ENCODE data around the gene SYNPO2. TPM values are rescaled to one million over a fixed set of nuclear protein-coding genes. Genes with fewer than 3 reads are reported as not detected.
"Not testable (repeated sequence)": the region's sequence is repeated elsewhere in the genome, so short reads cannot be mapped to it uniquely, and the experiment has no call there.

The SYNPO2 gene
- total and polyA plus RNA-seq, 2 donors (not counting 1 experiment from before 2014, with no cell fraction given): 40.1 to 71.7 TPM

- H2AFZ ChIP-seq (ENCODE audit: low read length): no peak overlapping the region
- TF ChIP-seq CTCF (conservative IDR thresholded peaks at IDR 0.05 in 1 of 2, IDR thresholded peaks at IDR 0.05 in 1 of 2; ENCODE audit: low read depth in 1 of 2, low read length in 2 of 2) (no peak), EZH2 (IDR thresholded peaks at IDR 0.05; ENCODE audit: low read length, missing control alignments) (no peak)
- H4K20me1 ChIP-seq (ENCODE audit: control insufficient read depth, extremely low read depth, insufficient read depth, low read length): no peaks in the 10 kb centered on the region
- no peaks in the 10 kb centered on the region for H3K36me3 ChIP-seq (ENCODE audit: control insufficient read depth, insufficient read depth, low read length)
- no peak overlapping the region for H3K4me3 ChIP-seq (replicated peaks in 1 of 4; ENCODE audit: control extremely low read depth in 1 of 4, insufficient read depth in 1 of 4, low read depth in 3 of 4, low read length in 4 of 4)
- no peaks in the 10 kb centered on the region for H3K4me1 ChIP-seq (ENCODE audit: control insufficient read depth, extremely low read depth, insufficient read depth, low read length)
- peak; percentile 28 to 60 for DNase-seq (ENCODE audit: low read depth in 2 of 2)
- no peak overlapping the region for H3K27ac ChIP-seq (ENCODE audit: insufficient read depth, low read length)
- H3K4me2 ChIP-seq (ENCODE audit: extremely low read depth, insufficient read depth, low read length): no peak overlapping the region
- H3K27me3 ChIP-seq (ENCODE audit: control insufficient read depth, insufficient read depth, low read length): no peaks in the 10 kb centered on the region
- H3K9ac ChIP-seq (ENCODE audit: insufficient read depth, low read length): no peak overlapping the region
- H3K9me3 ChIP-seq (ENCODE audit: control insufficient read depth, insufficient read depth, low read depth, low read length): no peaks in the 10 kb centered on the region
- no peaks in the 10 kb centered on the region for H3K79me2 ChIP-seq (ENCODE audit: control insufficient read depth, insufficient read depth, low read length)
Observed at GRCh38 chr4:118869808-118870342, 18.8 kb upstream of the SYNPO2 start.

GRCh38 chr4:118872181-118872580 lies 16.5 kb upstream of the SYNPO2 start:
- H3K4me1 ChIP-seq (ENCODE audit: control insufficient read depth, extremely low read depth, insufficient read depth, low read length): no peaks in the 10 kb centered on the region
- H3K36me3 ChIP-seq (ENCODE audit: control insufficient read depth, insufficient read depth, low read length): no peaks in the 10 kb centered on the region
- H4K20me1 ChIP-seq (ENCODE audit: control insufficient read depth, extremely low read depth, insufficient read depth, low read length): no peaks in the 10 kb centered on the region
- no peak overlapping the region for H3K27ac ChIP-seq (ENCODE audit: insufficient read depth, low read length)
- no peaks in the 10 kb centered on the region for H3K9me3 ChIP-seq (ENCODE audit: control insufficient read depth, insufficient read depth, low read depth, low read length)
- H3K27me3 ChIP-seq (ENCODE audit: control insufficient read depth, insufficient read depth, low read length): no peaks in the 10 kb centered on the region
- H3K79me2 ChIP-seq (ENCODE audit: control insufficient read depth, insufficient read depth, low read length): no peaks in the 10 kb centered on the region
- H3K4me2 ChIP-seq (ENCODE audit: extremely low read depth, insufficient read depth, low read length): no peak overlapping the region
- no peak overlapping the region for H2AFZ ChIP-seq (ENCODE audit: low read length)
- DNase-seq (ENCODE audit: low read depth in 2 of 2): peak in 1 of 2 donors; percentile 20
- H3K4me3 ChIP-seq (replicated peaks in 1 of 4; ENCODE audit: control extremely low read depth in 1 of 4, insufficient read depth in 1 of 4, low read depth in 3 of 4, low read length in 4 of 4): no peak overlapping the region
- no peak overlapping the region for H3K9ac ChIP-seq (ENCODE audit: insufficient read depth, low read length)
- TF ChIP-seq EZH2 (IDR thresholded peaks at IDR 0.05; ENCODE audit: low read length, missing control alignments) (no peak), CTCF (conservative IDR thresholded peaks at IDR 0.05 in 1 of 2, IDR thresholded peaks at IDR 0.05 in 1 of 2; ENCODE audit: low read depth in 1 of 2, low read length in 2 of 2) (no peak)

- no peaks in the 10 kb centered on the region for H4K20me1 ChIP-seq (ENCODE audit: control insufficient read depth, extremely low read depth, insufficient read depth, low read length)
- TF ChIP-seq EZH2 (IDR thresholded peaks at IDR 0.05; ENCODE audit: low read length, missing control alignments): no peak
- no peak for TF ChIP-seq CTCF (conservative IDR thresholded peaks at IDR 0.05 in 1 of 2, IDR thresholded peaks at IDR 0.05 in 1 of 2; ENCODE audit: low read depth in 1 of 2, low read length in 2 of 2)
- no peak for DNase-seq (ENCODE audit: low read depth in 2 of 2)
- H3K4me2 ChIP-seq (ENCODE audit: extremely low read depth, insufficient read depth, low read length): no peak overlapping the region
- no peaks in the 10 kb centered on the region for H3K36me3 ChIP-seq (ENCODE audit: control insufficient read depth, insufficient read depth, low read length)
- no peak overlapping the region for H3K27ac ChIP-seq (ENCODE audit: insufficient read depth, low read length)
- no peaks in the 10 kb centered on the region for H3K9me3 ChIP-seq (ENCODE audit: control insufficient read depth, insufficient read depth, low read depth, low read length)
- no peak overlapping the region for H3K4me3 ChIP-seq (replicated peaks in 1 of 4; ENCODE audit: control extremely low read depth in 1 of 4, insufficient read depth in 1 of 4, low read depth in 3 of 4, low read length in 4 of 4)
- H3K27me3 ChIP-seq (ENCODE audit: control insufficient read depth, insufficient read depth, low read length): no peaks in the 10 kb centered on the region
- no peak overlapping the region for H2AFZ ChIP-seq (ENCODE audit: low read length)
- H3K79me2 ChIP-seq (ENCODE audit: control insufficient read depth, insufficient read depth, low read length): no peaks in the 10 kb centered on the region
- no peak overlapping the region for H3K9ac ChIP-seq (ENCODE audit: insufficient read depth, low read length)
- H3K4me1 ChIP-seq (ENCODE audit: control insufficient read depth, extremely low read depth, insufficient read depth, low read length): no peaks in the 10 kb centered on the region
Observed at GRCh38 chr4:118877797-118878196, 10.9 kb upstream of the SYNPO2 start.

- H4K20me1 ChIP-seq (ENCODE audit: control insufficient read depth, extremely low read depth, insufficient read depth, low read length); DNase-seq (ENCODE audit: low read depth in 2 of 2); H3K4me3 ChIP-seq (replicated peaks in 1 of 4; ENCODE audit: control extremely low read depth in 1 of 4, insufficient read depth in 1 of 4, low read depth in 3 of 4, low read length in 4 of 4); H3K4me2 ChIP-seq (ENCODE audit: extremely low read depth, insufficient read depth, low read length); H3K9me3 ChIP-seq (ENCODE audit: control insufficient read depth, insufficient read depth, low read depth, low read length); H3K27me3 ChIP-seq (ENCODE audit: control insufficient read depth, insufficient read depth, low read length); H3K4me1 ChIP-seq (ENCODE audit: control insufficient read depth, extremely low read depth, insufficient read depth, low read length); H3K36me3 ChIP-seq (ENCODE audit: control insufficient read depth, insufficient read depth, low read length); H3K79me2 ChIP-seq (ENCODE audit: control insufficient read depth, insufficient read depth, low read length); H3K9ac ChIP-seq (ENCODE audit: insufficient read depth, low read length); H2AFZ ChIP-seq (ENCODE audit: low read length); H3K27ac ChIP-seq (ENCODE audit: insufficient read depth, low read length): not testable (repeated sequence)
Observed at GRCh38 chr4:118878507-118878906, 10.1 kb upstream of the SYNPO2 start.

Measured in fibroblast of lung (primary cell).